Measurements from ENCODE around the gene C4orf50.

GRCh38 chr4:5963611-5964010 is 54.6 kb downstream of the C4orf50 start:
- no peak for TF ChIP-seq EZH2phosphoT487 (IDR thresholded peaks at IDR 0.05; ENCODE audit: borderline replicate concordance)
- TF ChIP-seq, protein P1, sequence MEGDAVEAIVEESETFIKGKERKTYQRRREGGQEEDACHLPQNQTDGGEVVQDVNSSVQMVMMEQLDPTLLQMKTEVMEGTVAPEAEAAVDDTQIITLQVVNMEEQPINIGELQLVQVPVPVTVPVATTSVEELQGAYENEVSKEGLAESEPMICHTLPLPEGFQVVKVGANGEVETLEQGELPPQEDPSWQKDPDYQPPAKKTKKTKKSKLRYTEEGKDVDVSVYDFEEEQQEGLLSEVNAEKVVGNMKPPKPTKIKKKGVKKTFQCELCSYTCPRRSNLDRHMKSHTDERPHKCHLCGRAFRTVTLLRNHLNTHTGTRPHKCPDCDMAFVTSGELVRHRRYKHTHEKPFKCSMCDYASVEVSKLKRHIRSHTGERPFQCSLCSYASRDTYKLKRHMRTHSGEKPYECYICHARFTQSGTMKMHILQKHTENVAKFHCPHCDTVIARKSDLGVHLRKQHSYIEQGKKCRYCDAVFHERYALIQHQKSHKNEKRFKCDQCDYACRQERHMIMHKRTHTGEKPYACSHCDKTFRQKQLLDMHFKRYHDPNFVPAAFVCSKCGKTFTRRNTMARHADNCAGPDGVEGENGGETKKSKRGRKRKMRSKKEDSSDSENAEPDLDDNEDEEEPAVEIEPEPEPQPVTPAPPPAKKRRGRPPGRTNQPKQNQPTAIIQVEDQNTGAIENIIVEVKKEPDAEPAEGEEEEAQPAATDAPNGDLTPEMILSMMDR (conservative IDR thresholded peaks at IDR 0.05; ENCODE audit: low read length), result no peak

All from Loucy (cell line).